OCI-LY3 (cell line): ENCODE data around the gene CAMSAP2.

ENCODE experiments used
- CTCF ChIP-seq: fragments of 200-600, 300-600 bp; sonication (generic); IDR thresholded peaks from 2 replicates; pipeline ENCODE4 v1.5.1; 2014; ENCODE audit warnings: antibody characterized with exemption, low read length, low read depth
- EZH2phosphoT487 ChIP-seq: fragments of 200-600 bp; shearing (Covaris generic); IDR thresholded peaks from 2 replicates; pipeline ENCODE4 v1.6.1; 2018; ENCODE audit warnings: antibody characterized with exemption, mixed run types, low read depth

GRCh38 chr1:200737647-200738291 lies 924 bp upstream of the CAMSAP2 start:
- TF ChIP-seq CTCF (no peak), EZH2phosphoT487 (no peak)
